ENCODE measurements around the gene BRAF. TPM values are rescaled to one million over a fixed set of nuclear protein-coding genes. Genes with fewer than 3 reads are reported as not detected.

BRAF gene
- total RNA-seq, 1 donor from 2014 or later, result 60.5 TPM

DNA sequence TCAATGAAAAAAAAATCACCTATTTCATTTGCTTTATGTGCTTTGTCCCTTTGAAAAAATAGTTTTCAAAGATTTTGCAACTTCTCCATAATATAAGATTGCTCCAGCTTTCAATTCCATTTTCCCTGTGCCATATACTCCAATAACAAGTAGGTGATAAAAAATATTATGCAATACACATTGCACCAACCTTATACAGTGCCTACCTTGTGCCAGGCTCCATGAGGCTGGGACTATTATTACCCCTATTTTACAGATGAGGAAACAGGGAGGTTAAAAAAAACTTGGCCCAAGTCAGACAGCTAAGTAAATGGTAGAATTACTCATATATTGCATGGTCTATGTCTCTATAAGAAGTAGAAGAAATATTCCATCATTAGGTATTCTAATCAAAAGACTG, 57.8 kb downstream of the BRAF start:
- Mint-ChIP-seq H3K4me3 (ENCODE audit: low read depth) (no peak overlapping the region), H3K4me1 (ENCODE audit: low read depth) (peaks cover 16% of the 10 kb centered on the region), H3K36me3 (ENCODE audit: insufficient read depth) (peaks cover 20% of the 10 kb centered on the region), H3K27me3 (no peaks in the 10 kb centered on the region), H3K9me3 (ENCODE audit: low read depth) (peaks cover 17% of the 10 kb centered on the region), H3K27ac (no peak overlapping the region)
- TF ChIP-seq, protein P1, sequence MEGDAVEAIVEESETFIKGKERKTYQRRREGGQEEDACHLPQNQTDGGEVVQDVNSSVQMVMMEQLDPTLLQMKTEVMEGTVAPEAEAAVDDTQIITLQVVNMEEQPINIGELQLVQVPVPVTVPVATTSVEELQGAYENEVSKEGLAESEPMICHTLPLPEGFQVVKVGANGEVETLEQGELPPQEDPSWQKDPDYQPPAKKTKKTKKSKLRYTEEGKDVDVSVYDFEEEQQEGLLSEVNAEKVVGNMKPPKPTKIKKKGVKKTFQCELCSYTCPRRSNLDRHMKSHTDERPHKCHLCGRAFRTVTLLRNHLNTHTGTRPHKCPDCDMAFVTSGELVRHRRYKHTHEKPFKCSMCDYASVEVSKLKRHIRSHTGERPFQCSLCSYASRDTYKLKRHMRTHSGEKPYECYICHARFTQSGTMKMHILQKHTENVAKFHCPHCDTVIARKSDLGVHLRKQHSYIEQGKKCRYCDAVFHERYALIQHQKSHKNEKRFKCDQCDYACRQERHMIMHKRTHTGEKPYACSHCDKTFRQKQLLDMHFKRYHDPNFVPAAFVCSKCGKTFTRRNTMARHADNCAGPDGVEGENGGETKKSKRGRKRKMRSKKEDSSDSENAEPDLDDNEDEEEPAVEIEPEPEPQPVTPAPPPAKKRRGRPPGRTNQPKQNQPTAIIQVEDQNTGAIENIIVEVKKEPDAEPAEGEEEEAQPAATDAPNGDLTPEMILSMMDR (IDR thresholded peaks at IDR 0.05; ENCODE audit: unreplicated experiment), result no peak
- DNase-seq (ENCODE audit: low spot score, unreplicated experiment), result no peak

DNA sequence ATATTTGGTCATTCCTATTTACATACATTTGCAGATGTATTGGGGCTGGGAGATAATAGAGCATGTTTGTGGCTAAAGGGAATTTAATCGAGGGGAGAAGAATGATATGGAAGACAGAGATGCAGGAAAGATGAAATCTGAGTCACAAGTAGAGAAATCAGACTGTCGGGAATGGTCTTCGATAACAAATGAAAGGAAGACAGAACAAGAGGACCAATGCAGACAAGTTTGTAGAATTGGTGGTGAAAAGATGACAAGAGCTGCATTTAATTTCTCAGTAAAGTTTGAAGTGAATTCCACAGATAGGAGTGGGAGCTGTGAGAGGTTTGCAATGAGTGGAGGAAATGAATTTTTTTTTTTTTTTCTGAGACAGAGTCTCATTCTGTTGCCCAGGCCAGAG, 60.0 kb downstream of the BRAF start:
- no peak for DNase-seq (ENCODE audit: low spot score, unreplicated experiment)
- no peak overlapping the region for H3K4me3 Mint-ChIP-seq (ENCODE audit: low read depth)
- H3K4me1 Mint-ChIP-seq (ENCODE audit: low read depth), result peaks cover 12% of the 10 kb centered on the region
- H3K36me3 Mint-ChIP-seq (ENCODE audit: insufficient read depth), result peaks cover 20% of the 10 kb centered on the region
- peaks cover 17% of the 10 kb centered on the region for H3K9me3 Mint-ChIP-seq (ENCODE audit: low read depth)
- H3K27ac Mint-ChIP-seq, result no peak overlapping the region
- TF ChIP-seq, protein P1 (IDR thresholded peaks at IDR 0.05; ENCODE audit: unreplicated experiment), result no peak
- no peaks in the 10 kb centered on the region for H3K27me3 Mint-ChIP-seq

DNA sequence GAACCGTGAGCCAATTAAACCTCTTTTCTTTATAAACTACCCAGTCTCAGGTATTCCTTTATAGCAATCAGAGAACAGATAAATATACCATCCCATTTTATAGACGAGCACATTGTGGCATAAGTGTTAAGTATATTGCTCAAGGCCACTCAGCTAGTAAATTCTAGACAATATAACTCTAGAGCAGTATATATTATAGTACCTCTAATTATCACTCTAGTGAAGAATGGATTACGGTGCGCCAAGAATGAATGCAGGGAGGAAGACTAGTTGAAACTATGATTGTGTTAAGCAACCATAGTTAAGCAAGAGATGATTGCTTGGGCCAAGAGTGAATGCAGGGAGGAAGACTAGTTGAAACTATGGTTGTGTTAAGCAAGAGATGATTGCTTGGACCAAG, 60.9 kb downstream of the BRAF start:
- no peak for DNase-seq (ENCODE audit: low spot score, unreplicated experiment)
- no peak overlapping the region for H3K4me3 Mint-ChIP-seq (ENCODE audit: low read depth)
- H3K27ac Mint-ChIP-seq, result no peak overlapping the region
- TF ChIP-seq, protein P1 (IDR thresholded peaks at IDR 0.05; ENCODE audit: unreplicated experiment), result no peak
- H3K4me1 Mint-ChIP-seq (ENCODE audit: low read depth), result peaks cover 10% of the 10 kb centered on the region
- peaks cover 17% of the 10 kb centered on the region for H3K9me3 Mint-ChIP-seq (ENCODE audit: low read depth)
- H3K27me3 Mint-ChIP-seq, result no peaks in the 10 kb centered on the region
- peaks cover 20% of the 10 kb centered on the region for H3K36me3 Mint-ChIP-seq (ENCODE audit: insufficient read depth)

DNA sequence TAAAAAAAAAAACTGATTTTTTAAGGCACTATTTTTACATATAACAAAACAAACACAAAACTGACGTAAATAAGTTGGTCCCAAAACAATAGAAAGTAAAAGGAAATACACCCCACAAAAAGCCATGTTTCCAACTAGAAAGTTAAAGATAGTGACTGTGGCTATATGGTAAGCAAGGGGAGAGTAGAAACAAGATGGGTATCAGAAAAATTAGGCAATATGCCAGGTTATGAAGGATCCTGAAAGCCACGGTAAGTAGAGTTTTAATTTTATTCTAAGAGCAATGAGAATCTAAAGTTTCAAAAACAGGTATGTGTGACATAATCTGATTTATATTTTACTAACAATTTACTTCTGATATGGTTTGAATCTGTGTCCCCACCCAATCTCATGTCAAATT, 61.5 kb downstream of the BRAF start:
- Mint-ChIP-seq H3K36me3 (ENCODE audit: insufficient read depth) (peaks cover 17% of the 10 kb centered on the region), H3K9me3 (ENCODE audit: low read depth) (peaks cover 17% of the 10 kb centered on the region), H3K27ac (no peak overlapping the region), H3K4me1 (ENCODE audit: low read depth) (peaks cover 7% of the 10 kb centered on the region), H3K4me3 (ENCODE audit: low read depth) (no peak overlapping the region), H3K27me3 (no peaks in the 10 kb centered on the region)
- DNase-seq (ENCODE audit: low spot score, unreplicated experiment), result no peak
- TF ChIP-seq, protein P1 (IDR thresholded peaks at IDR 0.05; ENCODE audit: unreplicated experiment), result no peak

DNA sequence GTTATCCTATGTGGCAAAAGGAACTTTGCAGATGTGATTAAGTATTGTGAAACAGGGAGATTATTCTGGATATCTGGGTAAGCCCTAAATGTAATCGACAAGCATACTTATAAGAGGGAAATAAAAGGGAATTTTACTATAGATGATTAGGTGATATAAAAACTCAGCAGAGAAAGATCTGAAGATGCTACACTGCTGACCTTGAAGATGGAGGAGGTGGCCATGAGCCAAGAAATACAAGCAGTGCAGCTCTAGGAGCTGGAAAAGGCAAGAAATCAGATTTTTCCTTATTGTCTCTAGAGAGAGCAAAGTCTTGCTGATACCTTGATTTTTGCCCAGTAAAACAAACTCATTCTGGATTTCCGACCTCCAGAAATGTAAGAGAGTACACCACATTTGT, 67.7 kb downstream of the BRAF start:
- Mint-ChIP-seq H3K9me3 (ENCODE audit: low read depth) (no peaks in the 10 kb centered on the region), H3K4me1 (ENCODE audit: low read depth) (peaks cover 9% of the 10 kb centered on the region), H3K36me3 (ENCODE audit: insufficient read depth) (no peaks in the 10 kb centered on the region), H3K27me3 (no peaks in the 10 kb centered on the region), H3K4me3 (ENCODE audit: low read depth) (no peak overlapping the region), H3K27ac (no peak overlapping the region)
- TF ChIP-seq, protein P1 (IDR thresholded peaks at IDR 0.05; ENCODE audit: unreplicated experiment), result no peak
- DNase-seq (ENCODE audit: low spot score, unreplicated experiment), result no peak

All from progenitor cell of endocrine pancreas (in vitro differentiated cells).